Non-pigmented ciliary epithelial cell (primary cell): ENCODE measurements around the gene RBPMS2.

Experiments used
- DNase-seq: peaks from one replicate; pipeline ENCODE4 v3.0.0-alpha.2; 2010; ENCODE audit warnings: low read depth

The RBPMS2 gene

DNA sequence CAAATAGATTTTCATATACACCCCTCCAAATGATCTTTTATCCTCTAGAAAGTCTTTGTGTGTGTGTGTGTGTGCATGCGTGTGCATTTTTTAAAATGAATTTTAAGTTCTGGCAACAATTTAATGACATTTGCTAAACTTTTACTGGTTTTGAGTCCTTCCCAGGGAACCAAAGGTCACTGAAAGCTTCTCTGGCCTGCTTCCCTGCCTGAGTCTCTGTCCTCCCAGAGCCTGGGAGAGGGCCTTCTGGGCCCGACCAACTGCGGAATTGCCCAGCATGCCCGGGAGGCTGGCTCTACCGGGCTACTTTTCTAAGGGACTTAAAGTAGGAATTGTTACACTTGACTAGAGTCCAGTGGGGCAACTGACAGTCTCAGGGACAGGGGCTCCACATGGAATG, 7.4 kb upstream of the RBPMS2 start:
- DNase-seq, result no peak

DNA sequence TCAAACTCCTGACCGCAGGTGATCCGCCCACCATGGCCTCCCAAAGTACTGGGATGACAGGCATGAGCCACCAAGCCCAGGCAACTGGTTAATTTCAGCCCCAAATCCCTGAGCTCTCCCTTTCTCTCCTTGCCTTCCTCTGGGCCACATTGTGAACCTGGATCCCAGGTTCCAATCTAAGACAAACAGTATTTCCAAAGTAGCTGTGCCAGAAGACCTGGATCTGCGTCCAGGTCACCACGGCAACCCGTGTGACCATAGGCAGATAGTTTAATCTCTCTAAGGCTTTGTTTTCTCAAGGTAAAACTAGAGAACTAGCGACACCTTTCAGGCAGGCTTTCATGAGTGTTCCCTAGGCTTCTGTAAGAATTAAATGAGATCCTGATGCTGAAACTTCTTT, 5.9 kb upstream of the RBPMS2 start:
- DNase-seq, result no peak

DNA sequence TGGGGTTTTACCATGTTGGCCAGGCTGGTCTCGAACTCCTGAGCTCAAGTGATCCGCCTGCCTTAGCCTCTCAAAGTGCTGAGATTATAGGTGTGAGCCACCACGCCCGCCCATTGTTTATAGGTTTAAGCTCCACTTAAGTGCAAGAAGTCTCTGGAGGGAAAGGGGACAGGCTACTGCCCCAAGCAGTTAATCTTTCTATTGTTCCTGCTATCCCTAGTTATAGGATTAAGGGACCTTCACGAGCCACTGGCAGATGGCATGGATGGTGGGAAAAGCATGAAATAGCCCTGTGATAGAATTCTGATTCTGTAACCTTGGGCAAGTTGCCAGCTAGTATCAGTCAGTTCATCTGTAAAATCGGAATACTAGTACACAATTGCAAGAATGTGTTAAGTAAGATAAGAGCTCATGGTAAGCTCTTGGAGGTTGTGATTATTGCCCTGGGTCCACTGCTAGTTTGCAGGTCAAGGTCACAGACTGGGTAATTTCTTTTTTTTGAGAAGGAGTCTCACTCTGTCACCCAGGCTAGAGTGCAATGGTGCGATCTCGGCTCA, 5.3 kb upstream of the RBPMS2 start:
- DNase-seq, result no peak

DNA sequence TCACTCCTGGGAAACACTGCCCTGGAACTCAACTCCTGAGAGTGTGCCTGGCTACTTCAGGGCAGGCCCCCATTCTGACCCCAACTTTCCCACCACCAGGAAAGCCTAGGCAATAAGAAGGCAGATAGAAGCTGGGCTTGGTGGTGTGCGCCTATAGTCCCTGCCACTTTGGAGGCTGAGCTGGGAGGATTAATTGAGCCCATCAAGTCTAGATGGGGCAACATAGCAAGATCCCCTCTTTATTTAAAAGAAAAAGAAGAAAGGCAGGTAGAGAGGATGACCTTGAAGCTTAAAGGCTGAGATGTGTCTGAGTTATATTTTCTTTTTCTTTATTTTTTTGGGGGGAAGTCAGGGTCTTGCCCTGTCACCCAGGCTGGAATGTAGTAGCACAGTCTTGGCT, 4.2 kb upstream of the RBPMS2 start:
- no peak for DNase-seq

DNA sequence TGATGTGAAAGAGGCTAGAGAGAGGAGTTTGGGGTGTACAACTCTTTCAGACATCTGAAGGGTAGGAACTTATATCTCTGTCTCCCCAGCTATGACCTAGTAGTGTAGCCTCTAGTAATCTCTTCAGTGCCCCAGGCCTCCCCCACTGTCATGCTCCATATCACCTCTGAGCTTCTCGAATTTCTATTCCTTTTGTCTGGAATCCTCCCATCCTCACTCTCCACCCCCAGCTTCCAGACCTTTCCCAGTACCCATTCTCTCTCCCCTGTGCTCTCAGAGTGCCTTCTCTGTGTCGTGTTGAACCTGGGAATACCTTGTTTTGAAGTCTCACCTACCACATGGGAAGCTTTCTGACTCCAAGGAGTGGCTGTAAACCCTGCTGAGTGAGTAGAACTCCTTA, 3.6 kb upstream of the RBPMS2 start:
- DNase-seq, result no peak

DNA sequence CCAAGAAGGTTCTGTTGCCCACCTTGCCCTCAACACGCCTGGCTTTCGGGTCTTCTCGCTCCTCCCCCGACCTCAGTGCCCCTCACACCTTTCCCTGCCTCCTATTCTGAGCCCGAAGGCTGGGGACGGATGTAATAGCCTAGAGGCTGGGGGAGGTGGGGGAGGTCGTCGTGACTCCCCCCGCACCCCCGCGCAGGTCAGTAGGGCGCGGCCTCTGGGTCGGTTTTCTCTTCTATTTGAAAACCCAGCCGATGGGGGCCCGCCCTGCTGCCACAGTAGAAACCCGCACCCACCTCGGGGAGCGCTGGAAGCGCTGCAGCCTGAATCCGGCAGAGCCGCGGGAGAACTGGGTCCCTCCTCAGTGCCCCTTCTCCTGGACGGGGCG, 1.0 kb upstream of the RBPMS2 start:
- DNase-seq, result no peak

DNA sequence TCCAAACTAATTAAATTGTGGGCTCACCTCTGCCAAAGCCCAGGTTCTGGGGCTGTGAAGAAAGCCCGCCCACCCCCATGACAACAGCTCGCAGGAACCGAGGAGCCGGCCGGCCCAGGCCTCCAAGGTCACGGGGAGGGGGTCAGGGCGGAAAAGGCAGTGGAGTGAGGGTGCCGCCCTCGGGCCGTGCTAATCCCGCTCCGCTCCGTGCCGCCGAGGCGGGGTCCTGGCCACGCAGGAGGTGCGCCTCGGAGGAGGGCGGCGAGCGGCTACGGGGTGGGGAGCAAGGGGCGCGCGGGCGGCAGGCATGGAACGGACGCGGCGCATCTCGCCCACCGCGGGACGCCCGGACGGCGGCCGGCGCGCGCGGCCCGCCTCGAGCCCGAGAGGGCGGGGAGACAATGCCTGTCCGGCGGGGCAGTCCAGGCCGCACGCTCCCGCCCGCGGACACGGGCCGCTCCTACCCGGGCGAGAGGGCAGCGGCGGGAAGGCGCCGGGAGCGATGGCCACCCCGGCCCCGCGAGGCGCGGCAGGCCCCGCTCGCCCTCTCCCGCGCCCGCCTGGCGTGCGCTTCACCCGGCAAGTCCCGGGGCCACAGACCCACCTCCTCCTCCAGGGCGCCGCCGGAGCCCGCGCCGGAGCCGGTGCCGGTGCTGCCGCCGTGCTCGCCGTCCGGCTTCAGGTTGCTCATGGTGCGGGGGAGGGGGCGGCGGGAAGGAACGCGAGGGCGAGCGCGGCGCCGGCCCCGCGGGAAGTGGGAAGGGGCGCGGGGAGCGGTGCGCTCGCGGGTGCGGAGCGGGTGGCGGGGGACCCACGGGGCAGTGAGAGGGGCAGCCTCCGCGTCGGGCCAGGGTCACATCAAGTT, 528 bp downstream of the RBPMS2 start:
- DNase-seq, result no peak

DNA sequence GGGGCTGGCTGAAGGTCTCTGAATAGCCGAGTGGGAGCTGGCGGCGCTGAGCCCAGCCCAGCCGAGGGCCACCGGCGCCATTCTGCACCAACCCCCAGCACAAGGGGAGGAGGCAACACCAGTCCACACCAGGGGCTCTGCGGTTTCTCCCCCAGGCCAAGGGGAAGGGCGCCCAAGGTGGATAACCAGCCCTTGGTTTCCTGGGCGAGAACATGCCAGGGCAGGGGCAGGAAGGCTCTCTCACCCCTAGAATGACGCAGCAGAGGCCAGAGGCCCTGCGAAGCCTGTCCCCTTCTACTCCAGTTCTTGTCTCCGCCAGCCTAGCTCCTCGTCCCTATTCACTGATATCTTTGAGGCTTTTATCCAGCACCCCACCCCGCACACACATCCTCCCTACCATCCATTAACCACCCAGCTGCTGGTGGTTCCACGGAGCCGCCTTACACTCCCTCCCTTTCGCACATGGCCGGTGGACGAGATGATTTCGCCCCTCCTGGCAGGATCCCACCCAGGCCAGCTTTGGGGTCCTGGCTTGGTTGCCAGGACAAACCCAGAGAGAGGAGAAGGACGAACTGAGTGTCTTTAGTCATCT, 1.3 kb downstream of the RBPMS2 start:
- DNase-seq, result no peak

DNA sequence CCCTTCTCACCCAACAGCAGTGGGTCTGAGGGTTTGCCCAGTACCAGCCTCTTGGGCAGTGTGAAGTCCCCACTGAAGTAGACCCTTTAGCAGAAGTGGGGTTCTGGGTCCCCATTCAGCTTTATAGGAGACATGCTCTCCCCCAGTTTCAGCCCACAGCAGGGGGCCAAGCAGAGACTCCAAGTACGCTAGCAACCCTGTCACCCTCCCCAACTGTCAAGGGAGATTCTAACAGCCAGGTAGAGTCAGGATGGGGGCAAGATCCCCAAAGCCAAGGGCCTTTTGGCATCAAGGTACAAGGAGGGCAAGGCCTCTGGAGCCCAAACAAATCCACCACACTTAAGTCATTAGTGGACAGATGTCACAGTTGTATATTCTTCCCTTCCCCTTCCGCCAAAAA, 1.8 kb downstream of the RBPMS2 start:
- no peak for DNase-seq

DNA sequence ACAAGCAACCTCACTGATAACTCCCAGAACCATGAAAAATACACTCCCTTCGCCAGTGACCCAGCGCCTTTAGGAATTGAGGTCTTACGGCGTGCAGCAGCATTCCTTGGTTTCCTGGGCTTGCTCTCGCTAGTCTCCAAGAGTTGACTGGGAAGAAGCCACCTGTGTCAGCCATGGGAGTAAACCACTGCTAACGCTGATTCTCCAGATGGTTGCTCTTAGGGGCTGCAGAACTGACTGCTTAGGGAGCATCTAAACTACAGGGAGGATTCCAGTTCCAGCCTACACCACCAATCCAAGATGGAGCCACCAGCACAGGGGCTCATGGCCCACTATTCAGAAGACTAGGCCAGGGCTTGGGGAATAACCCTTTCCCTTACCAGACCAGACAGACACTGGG, 2.4 kb downstream of the RBPMS2 start:
- DNase-seq, result no peak

DNA sequence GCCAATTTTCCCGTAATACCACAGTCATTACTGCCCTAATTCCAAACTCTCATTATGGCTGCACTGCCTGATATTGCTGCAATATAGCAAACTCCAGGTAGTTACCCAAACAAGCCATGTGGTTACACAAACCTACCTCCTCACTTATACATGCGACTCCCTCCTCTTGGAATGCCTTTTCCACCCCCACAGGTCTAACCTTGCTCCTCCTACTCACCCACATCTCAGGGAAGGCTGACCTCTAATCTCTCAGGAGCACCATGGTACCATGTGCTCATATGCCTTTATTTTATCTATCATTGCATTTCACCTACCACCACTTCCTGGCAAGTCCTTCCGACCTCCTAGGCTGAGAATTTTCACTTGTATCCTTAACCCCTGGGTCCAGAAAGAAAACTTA, 2.9 kb downstream of the RBPMS2 start:
- DNase-seq, result no peak

DNA sequence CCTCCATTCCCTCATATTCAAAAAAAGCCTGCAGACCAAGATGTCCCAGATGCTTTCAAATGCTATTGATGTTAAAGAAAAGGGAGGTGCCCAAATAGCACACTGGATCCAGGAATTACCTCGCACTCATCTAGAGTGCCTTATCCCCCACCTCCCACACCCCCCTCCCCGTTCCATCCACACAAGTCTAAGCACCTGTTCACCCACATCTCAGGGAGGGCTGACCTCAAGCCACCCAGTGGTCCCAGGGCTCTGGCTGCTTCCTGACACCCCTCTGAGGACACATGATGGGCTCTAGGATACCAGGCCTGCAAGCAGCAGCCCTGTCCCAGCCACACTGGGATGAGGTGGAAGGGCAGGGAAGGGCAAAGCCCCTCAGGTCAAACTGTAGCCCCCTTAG, 4.8 kb downstream of the RBPMS2 start:
- no peak for DNase-seq

DNA sequence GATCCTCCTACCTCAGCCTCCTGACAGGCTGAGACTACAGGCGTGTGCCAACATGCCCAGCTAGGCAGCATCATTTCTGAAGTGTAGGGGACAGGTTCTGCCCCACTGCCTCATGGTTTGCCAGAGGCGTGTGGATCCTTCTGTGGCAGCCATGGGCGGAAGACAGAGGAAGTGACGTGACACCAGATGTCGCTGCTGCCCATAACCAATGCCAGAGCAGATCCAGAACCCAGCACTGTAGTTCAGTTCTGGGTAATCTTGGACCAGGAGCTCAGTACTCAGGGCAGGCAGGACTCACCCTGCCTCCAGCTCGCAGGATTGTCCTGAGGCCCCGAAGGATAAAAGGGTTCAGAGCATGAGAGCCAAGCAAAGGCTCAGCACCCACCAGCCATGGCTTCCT, 8.2 kb downstream of the RBPMS2 start:
- no peak for DNase-seq

DNA sequence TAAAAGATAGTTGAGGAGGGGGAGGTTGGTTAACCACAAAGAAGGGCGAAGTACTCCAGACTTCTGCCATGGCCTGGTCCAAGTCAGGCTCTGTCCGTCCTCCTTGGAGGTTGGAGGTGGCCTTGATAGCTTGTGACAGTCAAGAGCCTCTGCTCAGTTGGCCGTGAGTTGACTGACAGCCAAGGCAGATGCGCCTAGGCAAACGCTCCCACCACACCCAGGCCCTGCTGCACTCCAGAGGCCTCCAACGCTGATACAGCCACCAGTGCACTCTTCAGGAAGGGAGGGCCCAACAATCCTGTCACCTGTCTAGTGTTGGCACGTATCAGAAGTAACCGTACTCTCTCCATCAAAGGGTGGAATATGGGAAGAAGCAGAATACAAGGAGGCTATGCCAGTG, 9.3 kb downstream of the RBPMS2 start:
- no peak for DNase-seq

DNA sequence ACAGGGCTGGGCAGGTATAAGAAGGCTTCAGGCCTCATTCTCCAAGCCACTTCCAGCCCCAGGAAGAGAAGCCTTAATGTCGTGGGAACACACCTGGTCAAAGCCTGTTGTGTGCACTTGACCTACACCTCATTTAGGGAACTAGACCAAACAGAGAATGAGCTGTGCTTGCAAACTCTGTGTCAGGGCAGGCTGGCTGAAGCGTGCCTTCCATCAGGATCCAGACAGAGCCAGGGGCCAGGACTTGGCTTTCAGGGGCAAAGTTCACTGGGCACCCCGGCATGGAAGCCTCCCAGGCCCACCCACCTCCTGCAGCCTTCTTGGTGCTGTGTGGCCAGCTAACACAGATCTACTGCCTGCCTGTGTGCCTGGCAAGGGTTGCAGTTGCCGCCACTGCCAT, 11.5 kb downstream of the RBPMS2 start:
- no peak for DNase-seq

DNA sequence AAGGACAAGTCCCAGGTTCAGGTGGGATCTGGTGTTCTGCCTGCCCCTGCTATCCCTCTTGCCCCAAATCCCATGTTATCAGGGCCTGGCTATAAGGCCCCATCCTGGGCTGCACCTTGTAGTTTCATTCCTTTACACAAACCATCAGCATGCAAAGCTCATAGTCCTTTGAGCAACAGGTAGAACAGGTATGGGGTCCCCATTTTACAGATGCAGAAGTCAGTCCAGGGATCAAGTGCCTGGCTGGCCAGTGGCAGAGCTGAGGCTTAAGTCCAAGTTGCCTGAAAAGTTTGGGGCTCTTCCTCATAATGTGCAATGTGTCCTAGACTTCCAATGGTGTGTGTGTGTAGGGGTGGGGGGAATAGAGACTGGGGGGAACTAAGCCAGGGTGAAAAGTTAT, 11.9 kb downstream of the RBPMS2 start:
- DNase-seq, result no peak

DNA sequence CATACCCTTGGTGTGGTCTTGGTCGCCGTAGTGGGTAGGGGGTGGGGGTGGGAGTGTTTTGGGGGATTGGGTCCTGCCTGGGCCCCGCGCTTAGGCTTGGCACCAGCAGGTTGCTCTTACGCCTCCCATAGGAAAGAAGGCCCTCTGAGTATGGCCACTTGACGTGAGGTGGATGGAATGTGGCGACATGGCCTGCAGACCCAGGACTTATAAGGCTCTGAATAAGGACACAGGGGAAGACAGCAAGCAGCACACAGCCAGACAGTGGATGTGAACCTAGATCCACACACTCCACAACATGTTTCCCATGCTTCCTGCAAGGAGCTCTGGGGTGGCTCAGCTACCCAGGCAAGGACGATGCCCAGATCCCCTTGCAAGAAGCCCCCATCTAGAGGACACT, 12.4 kb downstream of the RBPMS2 start:
- DNase-seq, result no peak

DNA sequence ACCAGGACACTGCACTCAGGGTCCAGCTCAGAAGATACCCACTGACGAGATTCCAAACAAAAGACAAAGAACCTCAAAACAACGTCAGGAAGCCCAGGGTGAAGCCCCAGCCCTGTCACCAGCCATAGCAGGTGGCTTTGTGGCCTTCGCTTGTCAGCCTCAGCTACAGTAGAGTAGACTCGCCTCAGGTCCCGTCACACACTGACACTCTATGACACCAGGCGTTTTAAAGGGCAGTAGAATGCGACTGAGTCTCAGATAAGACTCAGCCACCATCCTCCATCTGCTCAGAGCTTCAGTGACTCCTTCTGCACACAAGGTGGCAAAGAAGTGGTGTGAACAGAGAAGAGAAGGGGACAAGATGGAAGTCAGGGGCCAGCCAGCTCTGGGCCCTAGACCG, 12.8 kb downstream of the RBPMS2 start:
- DNase-seq, result no peak

DNA sequence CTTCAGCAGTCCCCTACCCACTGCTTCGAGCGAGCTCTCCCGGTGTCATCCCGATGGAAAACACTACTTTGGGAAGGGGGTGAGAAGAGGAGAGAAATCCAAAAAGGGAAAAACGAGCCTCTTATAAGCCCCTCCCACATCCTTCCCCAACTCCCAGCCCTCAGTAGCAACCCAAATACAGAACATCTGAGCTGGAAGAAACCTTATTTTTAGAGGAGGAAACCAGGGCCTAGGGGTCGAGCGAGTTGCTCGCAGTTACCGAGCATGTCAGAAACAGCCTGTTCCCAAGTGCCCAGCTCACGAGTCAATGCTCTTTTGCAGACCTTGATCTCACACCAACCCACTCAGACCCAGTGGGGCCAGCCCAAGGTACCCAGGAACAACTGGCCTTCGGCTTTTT, 14.2 kb downstream of the RBPMS2 start:
- DNase-seq, result no peak

DNA sequence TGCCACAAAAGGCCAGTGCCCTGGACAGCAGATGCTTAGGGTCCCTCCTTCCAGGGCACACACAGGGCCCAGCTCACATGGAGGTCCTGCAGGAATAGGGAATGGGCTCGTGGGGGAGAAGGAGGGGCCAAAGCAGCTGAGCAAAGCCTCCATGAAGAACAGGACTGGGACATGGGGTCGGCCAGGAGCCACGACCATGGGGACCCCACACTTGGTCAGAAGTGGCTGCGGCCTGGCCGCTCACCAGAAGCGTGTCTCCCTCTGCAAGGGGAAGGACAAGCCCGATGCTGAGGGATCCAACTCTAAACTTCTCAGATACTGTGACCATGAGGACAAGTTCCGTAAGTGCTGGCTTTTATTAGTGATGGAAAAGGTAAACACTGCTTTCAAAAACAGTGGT, 15.3 kb downstream of the RBPMS2 start:
- no peak for DNase-seq

DNA sequence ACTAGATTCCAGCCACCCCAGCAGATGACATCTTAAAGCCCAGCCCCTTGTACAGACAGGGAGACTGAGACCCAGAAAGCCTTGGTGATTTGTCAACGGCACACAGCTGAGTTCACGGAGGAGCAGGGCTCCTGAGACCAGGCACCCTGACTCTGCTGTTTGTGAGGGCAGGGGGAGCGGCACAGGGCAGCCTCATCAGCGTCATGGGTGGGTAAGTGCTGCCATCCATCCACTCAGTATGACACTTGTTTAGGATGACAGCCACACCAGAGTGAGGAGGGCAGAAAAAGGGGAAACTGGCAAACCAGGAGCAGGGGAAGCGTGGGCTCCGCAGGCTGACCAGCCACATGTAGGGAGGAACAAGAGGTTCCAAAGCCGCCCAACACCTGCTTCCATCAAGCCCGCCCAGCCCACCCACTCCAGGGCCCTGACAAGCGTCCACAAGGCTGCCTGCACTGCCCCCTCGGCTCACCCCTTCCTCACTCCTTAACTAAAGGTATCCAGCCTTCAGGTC, 19.9 kb downstream of the RBPMS2 start:
- no peak for DNase-seq

DNA sequence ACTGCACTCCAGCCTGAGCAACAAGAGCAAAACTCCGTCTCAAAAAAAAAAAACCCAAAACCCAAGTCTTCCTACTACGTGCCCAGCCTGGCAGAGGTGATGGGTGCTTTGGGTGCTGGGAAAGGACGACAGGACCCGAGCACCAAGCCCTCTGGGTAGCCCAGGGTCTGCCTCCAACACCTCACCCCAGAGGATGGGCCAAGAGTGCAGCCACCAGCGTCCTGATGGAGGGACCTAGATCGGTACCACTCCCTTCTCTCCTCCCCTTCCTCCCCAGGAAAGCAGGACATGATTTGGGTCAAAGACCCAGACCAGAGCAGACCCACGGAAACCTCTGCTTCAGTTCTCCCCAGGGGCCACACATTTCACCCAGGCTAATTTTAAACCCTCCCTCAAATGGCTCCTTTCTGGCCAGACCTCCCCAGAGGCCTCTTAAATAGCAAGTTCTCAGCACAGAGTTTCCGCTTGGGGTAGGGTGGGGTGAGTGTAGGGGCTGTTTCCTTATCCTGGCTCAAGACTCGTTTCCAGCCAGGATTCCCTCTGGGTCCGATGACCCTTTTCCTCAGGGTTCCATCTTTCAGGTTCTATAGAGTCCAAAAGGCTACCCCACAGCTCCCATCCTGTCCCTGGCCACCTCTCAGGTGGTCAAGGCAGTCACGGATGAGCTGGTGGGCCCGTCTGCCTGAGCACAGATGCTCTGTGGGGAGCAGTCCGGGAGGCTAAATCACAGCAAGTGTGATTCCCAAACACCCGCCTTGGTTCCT, 20.5 kb downstream of the RBPMS2 start:
- no peak for DNase-seq
